ENCODE results near the gene RILPL1. TPM values are rescaled to one million over a fixed set of nuclear protein-coding genes. Genes with fewer than 3 reads are reported as not detected.
"Not testable (repeated sequence)": the region's sequence is repeated elsewhere in the genome, so short reads cannot be mapped to it uniquely, and the experiment has no call there.

The RILPL1 gene
- polyA plus RNA-seq, 1 experiment = 22.3 TPM

- Histone ChIP-seq H3K4me3 (ENCODE audit: low read depth, low read length) (no peak overlapping the region), H3K36me3 (ENCODE audit: control insufficient read depth, insufficient read depth, low read length) (peaks cover 2% of the 10 kb centered on the region), H3K27me3 (ENCODE audit: control insufficient read depth, insufficient read depth, low read length) (no peaks in the 10 kb centered on the region)
- no peak for TF ChIP-seq CTCF (IDR thresholded peaks at IDR 0.05; ENCODE audit: insufficient read depth, low read depth, low read length)
- ChIA-PET POLR2A (no interaction called here), CTCF (no interaction called here)
- no peak for DNase-seq (ENCODE audit: low read depth)
Observed at GRCh38 chr12:123573870-123574269, 40.4 kb upstream of the RILPL1 start.

GRCh38 chr12:123572391-123572790 is 38.9 kb upstream of the RILPL1 start:
- TF ChIP-seq CTCF (IDR thresholded peaks at IDR 0.05; ENCODE audit: insufficient read depth, low read depth, low read length) = no peak
- CTCF ChIA-PET = interaction anchor here (2.9 kb wide), 1 partner anchor 10 kb away, joined by 12 read pairs; no protein-coding TSS in a partner anchor
- Histone ChIP-seq H3K36me3 (ENCODE audit: control insufficient read depth, insufficient read depth, low read length) (peaks cover 2% of the 10 kb centered on the region), H3K4me3 (ENCODE audit: low read depth, low read length) (no peak overlapping the region), H3K27me3 (ENCODE audit: control insufficient read depth, insufficient read depth, low read length) (no peaks in the 10 kb centered on the region)
- no peak for DNase-seq (ENCODE audit: low read depth)
- POLR2A ChIA-PET = no interaction called here

- POLR2A ChIA-PET = interaction anchor here (0.6 kb wide), 1 partner anchor 13 kb away, joined by 4 read pairs; the partner anchor contains the start of gene TMED2
- Histone ChIP-seq H3K27me3 (ENCODE audit: control insufficient read depth, insufficient read depth, low read length) (no peaks in the 10 kb centered on the region), H3K36me3 (ENCODE audit: control insufficient read depth, insufficient read depth, low read length) (no peaks in the 10 kb centered on the region), H3K4me3 (ENCODE audit: low read depth, low read length) (no peak overlapping the region)
- no peak for TF ChIP-seq CTCF (IDR thresholded peaks at IDR 0.05; ENCODE audit: insufficient read depth, low read depth, low read length)
- CTCF ChIA-PET = interaction anchor here (1.4 to 2.9 kb wide), 2 partner anchors 9 to 11 kb away, joined by 4 to 12 read pairs; no protein-coding TSS in a partner anchor
- peak; percentile 28 for DNase-seq (ENCODE audit: low read depth)
Observed at GRCh38 chr12:123571343-123571813, 37.9 kb upstream of the RILPL1 start.

- H3K4me3 ChIP-seq (ENCODE audit: low read depth, low read length) = no peak overlapping the region
- peaks cover 7% of the 10 kb centered on the region for H3K27me3 ChIP-seq (ENCODE audit: control insufficient read depth, insufficient read depth, low read length)
- ChIA-PET POLR2A (interaction anchor here (0.6 to 0.7 kb wide), 2 partner anchors 15 to 194 kb away, joined by 11 to 12 read pairs; no protein-coding TSS in a partner anchor), CTCF (no interaction called here)
- H3K36me3 ChIP-seq (ENCODE audit: control insufficient read depth, insufficient read depth, low read length) = no peaks in the 10 kb centered on the region
- TF ChIP-seq CTCF (IDR thresholded peaks at IDR 0.05; ENCODE audit: insufficient read depth, low read depth, low read length) = no peak
- no peak for DNase-seq (ENCODE audit: low read depth)
Observed at GRCh38 chr12:123559468-123559867, 25.9 kb upstream of the RILPL1 start.

- DNase-seq (ENCODE audit: low read depth); H3K4me3 ChIP-seq (ENCODE audit: low read depth, low read length); H3K36me3 ChIP-seq (ENCODE audit: control insufficient read depth, insufficient read depth, low read length); CTCF ChIA-PET; POLR2A ChIA-PET; H3K27me3 ChIP-seq (ENCODE audit: control insufficient read depth, insufficient read depth, low read length): not testable (repeated sequence)
Observed at GRCh38 chr12:123558487-123558886, 25.0 kb upstream of the RILPL1 start.

GRCh38 chr12:123554843-123555242 is 21.3 kb upstream of the RILPL1 start:
- H3K27me3 ChIP-seq (ENCODE audit: control insufficient read depth, insufficient read depth, low read length); H3K36me3 ChIP-seq (ENCODE audit: control insufficient read depth, insufficient read depth, low read length); DNase-seq (ENCODE audit: low read depth); CTCF ChIA-PET; POLR2A ChIA-PET; H3K4me3 ChIP-seq (ENCODE audit: low read depth, low read length): not testable (repeated sequence)

- H3K27me3 ChIP-seq (ENCODE audit: control insufficient read depth, insufficient read depth, low read length); DNase-seq (ENCODE audit: low read depth); CTCF ChIA-PET; POLR2A ChIA-PET; H3K36me3 ChIP-seq (ENCODE audit: control insufficient read depth, insufficient read depth, low read length); H3K4me3 ChIP-seq (ENCODE audit: low read depth, low read length): not testable (repeated sequence)
Observed at GRCh38 chr12:123554136-123554535, 20.6 kb upstream of the RILPL1 start.

Measured in BJ (cell line).